ENCODE data around the gene FBXO34.

FBXO34 gene, protein sequence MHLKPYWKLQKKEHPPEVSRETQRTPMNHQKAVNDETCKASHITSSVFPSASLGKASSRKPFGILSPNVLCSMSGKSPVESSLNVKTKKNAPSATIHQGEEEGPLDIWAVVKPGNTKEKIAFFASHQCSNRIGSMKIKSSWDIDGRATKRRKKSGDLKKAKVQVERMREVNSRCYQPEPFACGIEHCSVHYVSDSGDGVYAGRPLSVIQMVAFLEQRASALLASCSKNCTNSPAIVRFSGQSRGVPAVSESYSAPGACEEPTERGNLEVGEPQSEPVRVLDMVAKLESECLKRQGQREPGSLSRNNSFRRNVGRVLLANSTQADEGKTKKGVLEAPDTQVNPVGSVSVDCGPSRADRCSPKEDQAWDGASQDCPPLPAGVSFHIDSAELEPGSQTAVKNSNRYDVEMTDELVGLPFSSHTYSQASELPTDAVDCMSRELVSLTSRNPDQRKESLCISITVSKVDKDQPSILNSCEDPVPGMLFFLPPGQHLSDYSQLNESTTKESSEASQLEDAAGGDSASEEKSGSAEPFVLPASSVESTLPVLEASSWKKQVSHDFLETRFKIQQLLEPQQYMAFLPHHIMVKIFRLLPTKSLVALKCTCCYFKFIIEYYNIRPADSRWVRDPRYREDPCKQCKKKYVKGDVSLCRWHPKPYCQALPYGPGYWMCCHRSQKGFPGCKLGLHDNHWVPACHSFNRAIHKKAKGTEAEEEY

DNA sequence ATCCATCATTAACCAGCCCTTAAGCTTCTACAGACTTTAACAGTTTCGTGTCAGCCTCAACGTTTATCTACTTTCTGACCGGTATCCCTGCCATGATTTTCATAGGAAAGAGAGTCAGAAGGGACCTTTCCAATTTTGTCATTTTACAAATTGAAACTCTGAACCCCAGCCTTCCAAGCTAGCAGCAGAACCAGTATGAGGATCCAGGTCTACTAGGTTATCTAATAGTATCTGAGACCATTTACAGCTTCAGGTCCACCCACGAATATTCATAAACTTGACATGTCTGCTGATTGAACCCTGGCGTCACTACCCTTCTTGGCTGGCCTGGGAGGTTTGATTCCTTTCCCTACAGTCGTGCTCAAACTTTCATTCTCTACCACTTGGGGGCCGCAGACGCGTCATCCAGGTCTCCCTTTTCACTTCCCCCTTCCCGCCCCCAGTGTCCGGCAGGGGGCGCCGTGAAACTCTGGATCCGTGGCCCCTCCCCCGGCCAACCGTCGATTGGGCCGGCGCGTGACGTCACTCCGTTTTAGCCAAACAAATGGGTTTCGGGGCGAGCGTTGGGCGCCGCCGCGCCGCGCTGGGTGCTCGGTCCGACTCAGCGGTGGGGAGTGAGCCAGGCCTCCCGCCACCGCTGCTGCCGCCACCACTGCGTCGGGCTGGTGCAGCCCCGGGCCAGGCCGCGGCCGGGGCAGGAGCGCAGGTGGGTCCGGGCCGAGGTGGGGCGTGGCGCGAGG, at the start of gene FBXO34:
TSS of gene FBXO34 (plus strand) at position 590 of the 740 bp plus-strand sequence. CDS start 78,970 bp downstream, outside the sequence.
- peak; percentile 99 for DNase-seq

DNA sequence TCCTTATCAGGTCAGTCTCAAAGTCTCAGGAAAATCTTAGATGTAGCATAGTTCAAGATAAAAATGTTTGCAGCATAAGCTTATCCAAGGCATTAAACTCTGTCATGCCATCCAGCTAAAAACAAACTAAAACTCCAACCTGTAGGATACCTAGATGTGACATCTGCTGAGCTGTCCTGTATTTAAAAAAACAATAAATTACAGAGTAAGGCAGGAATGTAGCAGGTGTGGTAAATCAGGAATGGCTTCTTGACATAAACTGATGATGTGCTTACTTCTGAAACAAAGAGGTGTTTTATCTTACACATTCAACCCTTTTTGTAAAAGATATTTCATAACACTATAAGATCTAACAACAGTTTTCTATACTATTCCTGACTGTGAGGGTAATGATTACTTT, 49.3 kb upstream of the FBXO34 start:
- no peak for DNase-seq

DNA sequence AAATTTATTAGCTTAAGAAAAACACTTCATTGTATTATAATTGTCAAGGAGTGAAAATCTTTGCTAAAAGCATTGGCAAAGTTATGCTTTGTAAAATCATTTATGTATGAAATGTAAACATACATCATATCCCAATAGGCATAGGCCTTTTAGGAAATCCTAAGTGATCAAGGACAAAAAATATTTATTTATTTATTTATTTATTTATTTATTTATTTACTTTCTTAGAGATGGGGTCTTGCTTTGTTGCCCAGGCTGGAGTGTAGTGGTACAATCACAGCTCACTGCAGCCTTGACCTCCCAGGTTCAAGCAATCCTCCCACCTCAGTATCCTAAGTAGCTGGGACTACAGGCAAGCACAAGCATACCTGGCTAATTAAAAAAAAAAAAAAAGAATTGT, 47.9 kb upstream of the FBXO34 start:
- DNase-seq: no peak

DNA sequence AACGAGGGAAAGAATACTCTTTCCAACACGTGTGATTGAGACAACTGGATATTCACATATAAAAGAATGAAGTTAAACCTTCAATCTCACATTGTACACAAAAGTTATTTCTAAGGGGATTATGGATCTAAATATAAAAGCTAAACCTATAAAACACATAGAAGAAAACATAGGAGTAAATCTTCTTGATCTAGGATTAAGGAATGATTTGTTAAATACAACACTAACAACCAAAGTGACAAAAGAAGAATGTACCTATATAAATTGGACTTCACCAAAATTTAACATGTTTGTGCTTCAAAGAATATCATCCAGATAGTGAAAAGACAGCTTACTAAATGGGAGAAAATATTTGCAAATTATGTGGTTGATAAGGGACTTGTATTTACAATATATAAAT, 43.0 kb upstream of the FBXO34 start:
- no peak for DNase-seq

DNA sequence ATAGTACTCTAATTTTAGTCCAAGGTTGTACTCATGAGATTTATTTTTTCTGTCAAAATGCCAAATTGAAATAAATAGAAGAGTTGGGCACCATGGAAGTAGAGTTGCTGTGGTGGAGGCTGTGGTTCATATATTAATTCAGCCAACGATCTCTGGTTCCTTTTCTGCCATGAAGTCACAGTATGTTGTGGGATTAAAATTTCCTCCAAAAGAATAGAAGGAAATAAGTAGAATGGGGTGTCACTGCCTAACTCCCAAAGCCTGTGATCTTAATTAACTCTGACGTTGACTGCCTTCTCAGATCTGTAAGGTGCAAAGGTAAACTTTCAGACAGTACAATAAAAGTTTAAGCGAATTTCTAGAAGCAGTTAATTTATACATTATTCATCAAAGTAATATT, 37.6 kb upstream of the FBXO34 start:
- no peak for DNase-seq

DNA sequence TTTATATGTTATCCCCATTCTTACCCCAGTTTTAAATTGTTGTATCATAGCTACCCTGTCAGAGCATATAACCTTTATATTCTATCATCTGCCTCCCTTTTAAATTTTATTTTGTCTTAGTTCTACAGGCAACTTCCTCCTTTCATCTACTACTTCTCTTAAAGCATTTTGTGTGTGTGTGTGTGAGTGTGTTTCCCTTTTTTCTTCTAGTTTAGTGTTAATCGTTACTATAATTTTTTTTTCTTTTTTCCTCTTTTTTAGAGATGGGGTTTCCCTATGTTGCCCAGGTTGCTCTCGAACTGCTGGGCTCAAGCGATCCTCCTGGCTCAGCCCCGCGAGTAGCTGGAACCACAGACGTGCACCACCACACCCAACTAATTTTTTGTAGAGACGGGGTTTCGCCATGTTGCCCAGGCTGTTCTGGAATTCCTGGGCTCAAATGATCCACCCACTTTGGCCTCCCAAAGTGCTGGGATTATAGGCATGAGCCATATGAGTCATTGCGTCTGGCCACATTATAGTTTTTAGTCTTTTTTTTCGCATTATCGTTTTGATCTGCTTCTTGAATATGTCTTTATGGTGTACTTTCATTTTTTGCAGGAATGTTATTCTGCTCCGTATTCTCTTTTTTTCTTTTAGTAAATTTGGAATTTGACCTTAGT, 33.1 kb upstream of the FBXO34 start:
- peak; percentile 59 for DNase-seq

DNA sequence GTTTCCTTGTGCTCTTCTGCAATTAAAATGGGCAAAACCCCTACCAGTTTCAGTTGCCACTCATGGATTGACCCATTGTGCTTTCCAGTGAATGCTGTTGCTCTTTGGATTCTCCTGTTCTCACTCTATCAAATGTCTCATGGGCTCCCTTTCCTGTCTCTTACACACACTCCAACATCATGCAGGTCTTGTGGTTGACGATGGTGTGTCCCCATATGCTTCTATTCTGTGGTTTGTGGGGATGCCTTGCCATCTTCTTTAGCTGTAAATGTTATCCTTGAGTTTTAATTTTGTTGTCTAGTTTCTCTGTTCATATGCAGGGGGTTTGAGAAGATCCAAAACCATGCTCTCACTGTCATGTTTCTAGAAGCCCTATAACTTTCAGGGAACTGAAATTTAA, 31.9 kb upstream of the FBXO34 start:
- DNase-seq: peak; percentile 15

DNA sequence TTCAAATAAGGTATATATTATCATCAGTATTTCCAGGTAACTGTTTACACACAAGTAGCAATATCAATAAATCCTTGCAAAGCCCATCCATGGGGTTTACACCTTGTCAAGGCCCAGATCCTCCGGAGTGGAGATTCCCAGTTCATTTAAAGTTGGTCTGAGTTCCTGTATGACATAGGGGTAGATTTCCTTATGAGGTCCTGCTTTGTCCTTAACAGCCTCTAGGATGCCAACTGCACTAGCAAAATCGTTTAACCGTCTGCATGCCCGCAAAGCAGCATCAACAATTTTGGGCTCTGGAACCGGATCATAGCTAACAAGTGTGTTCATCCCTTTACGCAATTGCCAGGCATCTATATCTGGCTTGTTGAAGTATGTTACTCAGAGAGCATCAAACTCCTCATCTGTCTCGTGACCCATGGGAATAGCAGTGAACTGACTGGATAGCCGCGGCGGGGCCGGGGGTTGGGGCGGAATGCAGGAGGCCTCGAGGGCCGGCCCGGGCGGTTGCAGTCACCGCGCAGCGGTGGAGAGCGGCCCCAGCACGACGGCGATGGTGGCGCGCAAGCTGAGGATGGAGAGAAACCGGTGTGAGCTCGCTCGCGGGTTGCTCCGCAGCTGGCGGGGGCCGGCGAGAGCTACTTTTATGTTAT, 30.6 kb upstream of the FBXO34 start:
- DNase-seq: no peak

DNA sequence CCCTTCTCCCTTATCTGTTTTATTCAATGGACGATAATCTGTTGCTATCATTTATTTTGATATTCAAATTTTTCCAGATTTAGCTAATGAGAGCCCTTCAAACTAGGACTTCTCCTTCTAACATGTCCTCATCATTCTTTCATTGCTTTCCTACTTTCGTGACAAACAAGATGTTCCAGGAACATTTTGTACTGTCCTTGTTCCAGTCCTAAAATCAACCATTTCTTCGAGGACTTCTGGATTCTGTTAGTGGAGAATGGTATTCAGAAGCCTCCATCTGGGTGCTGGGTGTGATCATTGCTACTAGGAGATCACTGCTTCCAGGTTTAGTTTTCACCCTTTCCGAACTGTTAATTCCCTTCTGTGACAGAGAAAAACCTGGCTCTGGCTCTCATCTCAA, 29.5 kb upstream of the FBXO34 start:
- DNase-seq: no peak

DNA sequence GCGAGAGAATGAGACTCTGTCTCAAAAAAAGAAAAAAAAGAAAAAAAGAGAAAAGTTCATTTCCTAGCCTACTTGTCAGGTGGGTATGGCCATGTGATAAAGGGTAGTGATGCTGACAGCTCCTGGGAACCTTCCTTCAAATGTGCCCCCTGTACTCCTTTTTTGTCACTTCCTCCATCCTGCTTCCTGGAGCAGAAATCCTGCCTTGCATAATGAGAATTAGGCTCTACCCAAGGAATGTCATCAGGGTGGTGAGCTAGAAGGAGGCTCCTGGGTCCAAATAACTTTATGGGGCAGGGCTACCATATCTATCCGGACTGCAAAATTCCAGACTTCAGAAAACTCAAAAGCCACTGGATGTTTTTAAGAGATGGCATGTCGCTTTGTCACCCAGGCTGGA, 27.8 kb upstream of the FBXO34 start:
- no peak for DNase-seq

DNA sequence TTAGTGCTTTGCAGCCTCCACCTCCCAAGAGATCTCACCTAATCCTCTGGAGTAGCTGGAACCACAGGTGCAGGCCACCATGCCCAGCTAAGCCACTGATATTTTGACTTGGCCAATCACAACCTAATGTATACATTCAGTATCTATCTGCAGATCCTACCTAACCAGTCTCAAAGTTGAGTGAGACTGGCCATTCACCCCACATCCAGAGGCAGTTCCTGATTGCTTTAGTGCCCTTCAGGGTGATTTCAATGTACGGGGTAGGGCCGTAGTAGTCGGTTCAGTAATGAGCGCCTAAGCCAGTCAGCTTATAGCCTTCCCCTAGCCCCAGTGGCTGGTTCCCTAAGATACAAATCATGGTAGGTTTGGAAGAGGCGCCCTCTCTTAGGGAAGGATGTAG, 27.4 kb upstream of the FBXO34 start:
- no peak for DNase-seq

DNA sequence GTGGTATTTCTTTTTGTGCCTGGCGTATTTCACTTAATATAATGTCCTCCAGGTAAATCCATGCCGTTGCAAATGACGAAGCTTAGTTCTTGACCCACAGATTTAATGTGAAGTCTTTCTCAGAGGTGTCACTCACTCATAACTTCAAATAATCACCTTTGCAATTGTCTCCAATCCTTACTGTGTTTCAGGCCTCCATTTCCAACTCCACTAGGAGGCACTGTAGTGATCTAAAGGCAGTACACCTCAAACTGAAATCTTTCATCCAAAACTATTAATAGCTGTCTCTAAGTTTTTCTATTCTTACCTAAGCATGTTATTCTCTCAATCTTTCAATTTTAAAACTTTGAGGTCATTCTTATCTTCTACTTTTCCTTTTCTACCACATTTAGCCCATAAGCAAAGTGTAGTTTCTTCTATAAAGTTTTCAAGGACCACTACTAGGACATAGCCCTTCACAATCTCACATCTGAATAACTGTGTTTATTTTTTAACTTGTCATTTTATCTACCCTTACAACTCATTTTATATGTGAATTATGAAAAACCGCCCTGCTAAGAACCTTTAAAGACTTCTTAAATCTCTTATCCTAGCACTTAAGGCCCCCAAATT, 25.5 kb upstream of the FBXO34 start:
- DNase-seq: peak; percentile 76

DNA sequence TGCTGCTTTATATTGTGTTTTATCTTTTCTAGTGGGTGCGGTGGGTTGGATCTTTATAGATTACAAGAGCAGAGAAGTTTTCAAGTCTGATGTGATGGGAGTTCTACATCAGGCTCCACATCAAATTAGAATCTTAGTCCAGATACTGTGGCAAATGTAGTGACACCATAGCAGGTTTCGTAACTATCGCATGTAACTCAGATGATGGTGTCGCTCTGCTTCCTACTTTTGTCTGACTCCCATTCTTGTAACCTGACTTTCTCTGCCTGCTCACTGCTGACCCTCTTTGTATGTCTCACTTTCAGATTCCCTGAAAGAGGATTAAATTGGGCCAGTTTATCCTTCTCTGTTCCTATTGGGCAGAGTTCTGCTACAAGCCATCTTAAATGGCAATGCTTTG, 22.8 kb upstream of the FBXO34 start:
- peak; percentile 26 for DNase-seq

DNA sequence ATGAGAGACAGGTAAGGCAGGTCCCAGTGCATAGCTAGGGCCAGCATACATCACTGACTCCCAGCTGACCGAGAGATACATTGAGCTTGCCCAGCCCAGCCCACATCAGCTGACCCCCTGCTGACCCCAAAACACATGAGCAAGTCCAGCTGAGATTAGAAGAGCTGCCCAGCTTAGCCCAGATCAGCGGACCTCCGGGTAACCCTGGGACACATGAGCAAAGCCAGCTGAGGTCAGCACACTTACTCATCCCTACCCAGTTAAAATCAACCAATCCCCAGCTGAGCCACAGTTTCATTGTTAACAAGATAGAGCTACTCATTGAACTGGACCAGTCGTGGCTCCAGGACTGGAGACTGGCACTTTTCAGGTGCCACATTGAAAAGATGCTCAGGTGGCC, 21.8 kb upstream of the FBXO34 start:
- no peak for DNase-seq

DNA sequence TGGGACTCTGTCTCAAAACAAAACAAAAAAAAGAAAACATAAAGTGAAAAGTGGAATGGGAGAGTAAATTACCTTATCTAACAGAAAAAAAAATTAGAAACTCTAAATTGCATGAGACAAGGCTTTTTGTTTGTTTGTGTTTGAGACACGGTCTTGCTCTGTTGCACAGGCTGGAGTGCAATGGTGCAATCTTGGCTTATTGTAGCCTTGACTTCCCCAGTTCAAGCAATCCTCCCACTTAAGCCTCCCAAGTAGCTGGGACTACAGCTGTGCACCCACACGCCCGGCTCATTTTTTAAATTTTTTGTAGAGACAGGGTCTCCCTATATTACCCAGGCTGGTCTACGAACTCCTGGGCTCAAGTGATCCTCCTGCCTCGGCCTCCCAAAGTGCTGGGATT, 17.9 kb upstream of the FBXO34 start:
- no peak for DNase-seq

DNA sequence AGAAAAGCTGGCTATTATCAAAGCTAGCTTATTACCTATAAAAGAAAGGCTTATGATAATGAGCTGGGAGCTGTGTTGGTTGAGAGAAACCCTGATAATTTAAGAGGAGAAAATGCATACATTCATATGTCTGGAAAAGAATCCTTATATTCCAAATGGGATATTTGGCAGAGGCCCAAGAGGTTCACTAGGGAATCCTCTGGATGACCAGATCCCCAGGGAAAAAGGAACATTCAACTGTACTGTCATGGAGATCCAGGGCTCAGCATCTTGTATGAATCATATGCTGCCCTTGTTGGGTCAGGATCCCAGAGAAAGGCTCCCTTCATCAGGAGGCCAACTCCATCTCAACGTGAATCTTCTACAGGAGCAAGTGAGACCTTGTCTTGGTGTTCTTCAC, 16.6 kb upstream of the FBXO34 start:
- no peak for DNase-seq

DNA sequence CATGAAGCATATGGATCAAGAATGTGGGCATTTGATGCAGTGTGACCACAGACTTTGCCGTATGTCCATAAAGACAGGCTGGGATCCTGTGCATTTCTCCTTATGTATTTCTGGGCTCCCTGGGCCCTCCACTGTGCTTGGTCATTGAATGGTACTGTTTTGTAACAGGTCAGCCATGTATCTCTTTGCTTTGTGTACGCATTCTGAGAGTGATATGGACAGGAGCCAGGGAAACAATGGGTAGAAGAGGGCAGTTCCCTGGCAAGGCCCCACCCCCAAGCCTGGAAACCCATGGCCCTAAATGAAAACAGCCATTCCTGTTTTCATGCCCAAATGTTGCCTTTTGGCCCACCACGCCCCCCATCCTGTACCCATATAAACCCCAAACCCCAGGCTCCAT, 15.2 kb upstream of the FBXO34 start:
- no peak for DNase-seq

DNA sequence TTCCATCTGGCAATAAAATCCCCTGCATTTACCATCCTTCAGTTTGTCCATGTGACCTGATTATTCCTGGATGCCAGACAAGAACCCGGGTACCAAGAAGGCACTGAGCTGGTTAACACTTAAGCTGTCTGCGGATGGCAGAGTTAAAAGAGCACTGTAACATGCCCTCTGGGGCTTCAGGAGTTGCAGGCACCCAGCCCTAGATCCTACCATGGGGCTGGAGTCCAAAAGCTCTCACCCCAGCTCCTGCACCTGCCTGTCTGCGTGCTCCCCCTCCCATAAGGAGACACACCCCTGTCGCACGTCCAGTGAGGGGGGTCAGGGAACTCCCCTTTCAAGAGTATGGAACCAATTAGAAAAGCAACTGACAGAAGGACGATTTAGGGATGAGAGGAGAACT, 14.6 kb upstream of the FBXO34 start:
- no peak for DNase-seq

DNA sequence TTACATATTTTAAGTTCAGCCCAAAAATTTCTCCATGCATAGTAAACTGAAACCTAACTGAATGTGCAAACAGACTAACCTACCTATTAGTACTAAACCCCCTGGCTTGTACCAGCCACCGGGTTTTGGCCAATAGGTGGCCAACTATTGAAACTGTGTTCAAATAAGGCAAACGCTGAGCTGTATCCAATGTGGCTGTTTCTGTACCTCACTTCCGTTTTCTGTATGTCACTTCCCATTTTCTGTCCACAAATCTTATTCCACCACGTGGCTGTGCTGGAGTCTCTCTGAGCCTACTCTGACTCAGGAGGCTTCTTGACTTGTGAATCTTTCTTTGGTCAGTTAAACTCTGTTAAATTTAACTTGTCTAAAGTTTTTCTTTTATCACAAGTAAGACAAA, 6.0 kb upstream of the FBXO34 start:
- DNase-seq: peak; percentile 52

DNA sequence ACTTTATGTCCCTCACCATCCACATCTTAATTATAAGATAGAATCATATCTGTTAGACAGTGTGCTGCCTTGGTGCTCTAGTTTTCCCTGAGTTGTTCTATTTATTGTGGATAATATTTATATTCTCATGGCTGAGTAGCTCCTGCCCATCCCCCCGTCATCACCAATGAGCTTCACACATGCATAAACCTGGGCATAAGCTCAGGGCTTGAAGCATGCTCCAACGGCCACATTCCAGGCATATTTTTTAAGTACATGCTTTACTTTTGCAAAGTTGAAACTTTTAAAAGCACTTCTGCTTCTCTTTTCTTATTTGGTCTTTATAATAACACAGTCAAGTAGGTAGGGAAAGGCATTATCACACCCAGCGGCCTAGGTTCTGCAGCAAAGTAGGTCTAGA, 3.4 kb upstream of the FBXO34 start:
- DNase-seq: no peak

DNA sequence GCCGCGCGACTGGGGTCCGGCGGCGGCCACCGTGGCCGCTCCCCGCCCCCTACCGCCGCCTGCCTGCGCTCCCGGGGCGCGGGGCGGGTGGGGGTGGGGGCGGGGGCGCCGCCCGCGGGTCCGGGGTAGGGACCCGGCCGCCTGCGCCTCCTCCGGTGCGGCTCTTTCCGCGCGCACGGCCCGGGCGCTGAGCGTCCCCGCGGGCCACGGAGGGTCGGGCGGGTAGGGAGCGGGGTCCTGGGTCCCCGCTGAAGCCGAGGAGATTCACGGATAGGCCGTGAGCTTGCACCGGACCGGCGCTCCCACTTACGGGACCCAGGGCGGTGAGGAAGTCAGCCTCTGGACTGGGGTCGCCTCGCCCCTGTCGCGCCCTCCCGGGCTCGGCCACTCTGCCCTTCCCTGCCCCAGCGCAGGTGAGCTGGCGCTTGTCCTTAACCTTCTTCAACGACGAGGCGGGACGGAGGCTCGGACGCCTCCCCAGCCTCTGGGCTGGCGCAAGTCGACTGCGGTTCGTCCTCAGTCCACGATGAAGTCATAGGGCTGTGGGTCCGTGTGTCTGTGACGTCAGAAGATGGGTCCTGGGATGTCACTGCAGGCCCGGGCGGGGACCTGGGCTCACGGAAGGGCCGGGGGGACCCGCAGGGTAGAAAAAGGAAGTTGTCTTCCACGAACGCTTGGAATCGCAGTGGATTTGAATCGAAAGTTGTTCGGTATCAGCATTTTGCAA, 514 bp downstream of the FBXO34 start:
- DNase-seq: peak; percentile 86

DNA sequence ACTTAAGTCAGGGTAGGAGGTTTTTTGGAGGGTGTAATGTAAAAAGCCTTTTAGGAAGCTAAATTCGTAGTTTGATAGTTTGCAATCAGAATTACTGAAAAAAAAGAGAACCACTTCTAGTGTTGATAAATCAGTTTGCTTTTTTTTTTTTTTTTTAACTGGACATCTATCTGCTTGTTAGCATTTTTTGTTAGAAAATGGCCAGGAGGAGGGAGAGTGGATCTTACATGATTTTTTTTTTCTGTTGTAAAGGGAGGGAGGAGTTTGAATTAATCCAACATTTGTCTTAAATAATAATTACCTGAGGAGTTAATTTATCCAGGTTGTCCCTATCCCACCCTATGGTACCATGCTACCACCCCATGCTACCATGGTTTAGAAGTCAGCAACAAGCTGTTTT, 1.2 kb downstream of the FBXO34 start:
- DNase-seq: peak; percentile 29

Measured in hematopoietic multipotent progenitor cell treated with erythropoietin and hydrocortisone succinate and interleukin-3 and kit ligand, for 6 days (in vitro differentiated cells).